Measurements from ENCODE around the gene CHRNG.

GRCh38 chr2:232581725-232582124, 42.2 kb downstream of the CHRNG start:
- TF ChIP-seq CTCF (IDR thresholded peaks at IDR 0.05 in 4 of 5, conservative IDR thresholded peaks at IDR 0.05 in 1 of 5) (no peak), POLR2A (IDR thresholded peaks at IDR 0.05) (no peak)

All from gastrocnemius medialis (tissue), 4 donors.